ENCODE data around the gene NR1H4. TPM values are rescaled to one million over a fixed set of nuclear protein-coding genes. Genes with fewer than 3 reads are reported as not detected.
"Not testable (repeated sequence)": the region's sequence is repeated elsewhere in the genome, so short reads cannot be mapped to it uniquely, and the experiment has no call there.

The NR1H4 gene
- not detected for polyA plus RNA-seq (2013, experiment 1 of 4)
- not detected for polyA plus RNA-seq (2013, experiment 2 of 4)
- polyA plus RNA-seq (2013, experiment 3 of 4), result not detected
- polyA plus RNA-seq (2013, experiment 4 of 4), result not detected

DNA sequence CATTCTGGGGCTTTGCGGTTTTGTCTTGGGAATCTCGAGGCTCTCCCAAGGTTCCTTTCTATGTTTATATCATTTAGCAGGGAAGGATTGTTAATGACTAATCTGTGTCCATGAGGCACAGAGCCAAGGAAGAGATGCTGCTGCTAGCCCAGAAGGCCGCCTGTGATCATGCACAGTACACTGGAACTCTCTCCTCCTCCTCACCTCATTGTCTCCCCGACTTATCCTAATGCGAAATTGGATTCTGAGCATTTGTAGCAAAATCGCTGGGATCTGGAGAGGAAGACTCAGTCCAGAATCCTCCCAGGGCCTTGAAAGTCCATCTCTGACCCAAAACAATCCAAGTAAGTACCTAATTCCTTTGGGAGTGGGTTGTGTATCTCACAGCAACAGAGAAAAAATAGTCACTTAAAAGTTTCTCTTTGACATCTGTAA, at the start of gene NR1H4:
Gene NR1H4 (plus strand): TSS at position 151 of the 435 bp plus-strand sequence. CDS start 19,458 bp downstream, outside the sequence.
- H3K4me3 ChIP-seq (ENCODE audit: insufficient read depth, low read depth, low read length), result no peak within 1 kb of the TSS
- no peaks in the 10 kb centered on the region for H3K36me3 ChIP-seq (ENCODE audit: control insufficient read depth, insufficient read depth, low read length)
- no peak within 1 kb of the TSS for H3K27ac ChIP-seq (ENCODE audit: insufficient read depth, low read depth, low read length, poor library complexity, severe bottlenecking)
- H3K27me3 ChIP-seq (ENCODE audit: control insufficient read depth, insufficient read depth, low read length, poor library complexity, severe bottlenecking), result no peaks in the 10 kb centered on the region
- peaks cover 4% of the 10 kb centered on the region for H3K4me1 ChIP-seq (ENCODE audit: control insufficient read depth, insufficient read depth, low read length)
- H3K9me3 ChIP-seq (ENCODE audit: control insufficient read depth, low read length), result no peaks in the 10 kb centered on the region
- WGBS, 2 experiments, result 90 to 96% methylated on average over 6 of the region's 6 CpGs

DNA sequence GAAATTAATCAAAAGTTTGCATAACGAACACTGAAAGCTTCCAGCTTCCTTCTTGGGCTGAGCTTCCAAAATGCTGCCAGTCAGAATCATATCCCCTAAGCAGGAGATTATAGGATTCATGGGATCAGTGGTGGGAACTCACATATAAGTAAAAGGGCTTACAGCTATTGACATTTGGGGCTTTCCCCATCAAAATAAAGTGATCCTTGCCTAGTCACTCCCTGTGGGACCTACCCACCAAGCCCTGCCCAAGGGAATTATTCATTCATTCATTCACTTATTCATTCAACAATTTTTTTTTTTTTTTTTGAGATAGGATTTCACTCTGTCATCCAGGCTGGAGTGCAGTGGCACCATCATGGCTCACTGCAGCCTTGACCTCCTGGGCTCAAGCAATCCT, 47.5 kb upstream of the NR1H4 start:
- no peaks in the 10 kb centered on the region for H3K9me3 ChIP-seq (ENCODE audit: control insufficient read depth, low read length)
- 81 to 85% methylated on average over 1 of the region's 1 CpG for WGBS, 2 experiments
- H3K27me3 ChIP-seq (ENCODE audit: control insufficient read depth, insufficient read depth, low read length, poor library complexity, severe bottlenecking), result no peaks in the 10 kb centered on the region
- H3K4me1 ChIP-seq (ENCODE audit: control insufficient read depth, insufficient read depth, low read length), result no peaks in the 10 kb centered on the region
- no peak overlapping the region for H3K27ac ChIP-seq (ENCODE audit: insufficient read depth, low read depth, low read length, poor library complexity, severe bottlenecking)
- H3K4me3 ChIP-seq (ENCODE audit: insufficient read depth, low read depth, low read length), result no peak overlapping the region
- H3K36me3 ChIP-seq (ENCODE audit: control insufficient read depth, insufficient read depth, low read length), result no peaks in the 10 kb centered on the region

DNA sequence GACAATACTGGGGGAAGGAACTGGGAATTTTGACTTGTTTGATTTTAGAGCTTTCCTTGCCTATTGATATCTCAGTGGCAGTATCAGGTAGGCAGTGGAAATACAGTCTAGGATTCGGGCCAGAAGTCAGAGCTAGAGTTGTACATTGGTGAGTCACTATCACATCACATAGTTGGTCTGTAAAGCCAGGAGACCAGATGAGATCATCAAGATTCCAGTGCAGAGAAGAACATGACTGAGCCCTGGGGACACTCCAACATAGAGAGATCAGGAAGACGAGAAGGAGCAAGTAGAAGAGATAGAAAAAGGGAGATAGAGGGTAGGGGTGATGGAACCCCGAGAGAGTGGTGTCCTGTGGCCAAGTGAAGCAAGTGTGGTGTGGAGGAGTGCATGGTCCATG, 46.6 kb upstream of the NR1H4 start:
- Histone ChIP-seq H3K36me3 (ENCODE audit: control insufficient read depth, insufficient read depth, low read length) (no peaks in the 10 kb centered on the region), H3K4me3 (ENCODE audit: insufficient read depth, low read depth, low read length) (no peak overlapping the region), H3K27me3 (ENCODE audit: control insufficient read depth, insufficient read depth, low read length, poor library complexity, severe bottlenecking) (no peaks in the 10 kb centered on the region), H3K27ac (ENCODE audit: insufficient read depth, low read depth, low read length, poor library complexity, severe bottlenecking) (no peak overlapping the region), H3K4me1 (ENCODE audit: control insufficient read depth, insufficient read depth, low read length) (no peaks in the 10 kb centered on the region), H3K9me3 (ENCODE audit: control insufficient read depth, low read length) (no peaks in the 10 kb centered on the region)
- WGBS, 2 experiments, result 88% methylated on average over 3 of the region's 3 CpGs

DNA sequence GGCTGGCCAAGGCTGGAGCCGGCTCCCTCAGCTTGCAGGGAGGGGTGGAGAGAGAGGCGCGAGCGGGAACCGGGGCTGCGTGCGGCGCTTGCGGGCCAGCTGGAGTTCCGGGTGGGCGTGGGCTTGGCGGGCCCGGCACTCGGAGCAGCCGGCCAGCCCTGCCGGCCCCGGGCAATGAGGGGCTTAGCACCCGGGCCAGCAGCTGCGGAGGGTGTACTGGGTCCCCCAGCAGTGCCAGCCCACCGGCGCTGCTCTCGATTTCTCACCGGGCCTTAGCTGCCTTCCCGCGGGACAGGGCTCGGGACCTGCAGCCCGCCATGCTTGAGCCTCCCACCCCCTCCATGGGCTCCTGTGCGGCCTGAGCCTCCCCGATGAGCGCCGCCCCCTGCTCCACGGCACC, 43.4 kb upstream of the NR1H4 start:
- not testable (repeated sequence) for H3K27ac ChIP-seq (ENCODE audit: insufficient read depth, low read depth, low read length, poor library complexity, severe bottlenecking); H3K9me3 ChIP-seq (ENCODE audit: control insufficient read depth, low read length); H3K27me3 ChIP-seq (ENCODE audit: control insufficient read depth, insufficient read depth, low read length, poor library complexity, severe bottlenecking); H3K36me3 ChIP-seq (ENCODE audit: control insufficient read depth, insufficient read depth, low read length); H3K4me3 ChIP-seq (ENCODE audit: insufficient read depth, low read depth, low read length); H3K4me1 ChIP-seq (ENCODE audit: control insufficient read depth, insufficient read depth, low read length)
- WGBS, 2 experiments, result 95 to 97% methylated on average over 30 to 32 of the region's 32 CpGs

DNA sequence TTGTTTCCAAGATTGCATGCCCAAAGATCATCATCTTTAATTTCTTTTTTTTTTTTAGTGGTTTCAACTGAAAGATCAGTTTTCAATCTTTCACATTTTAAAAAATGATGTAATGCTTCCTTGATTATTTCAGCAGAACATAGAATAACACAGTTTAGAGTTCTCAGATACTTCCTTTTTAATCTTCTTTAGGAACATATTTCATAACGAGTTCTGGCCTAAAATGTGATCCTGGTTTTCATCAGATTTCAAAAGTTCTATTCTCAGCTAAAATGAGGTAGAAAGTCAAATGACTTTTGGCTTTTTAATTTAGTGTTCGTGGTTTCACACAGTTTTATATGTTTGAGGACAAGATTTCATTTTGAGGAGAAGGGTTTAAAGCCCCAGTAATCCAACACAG, 40.0 kb upstream of the NR1H4 start:
- H3K27me3 ChIP-seq (ENCODE audit: control insufficient read depth, insufficient read depth, low read length, poor library complexity, severe bottlenecking), result no peaks in the 10 kb centered on the region
- no peak overlapping the region for H3K4me3 ChIP-seq (ENCODE audit: insufficient read depth, low read depth, low read length)
- no peaks in the 10 kb centered on the region for H3K9me3 ChIP-seq (ENCODE audit: control insufficient read depth, low read length)
- 87 to 88% methylated on average over 2 of the region's 2 CpGs for WGBS, 2 experiments
- H3K4me1 ChIP-seq (ENCODE audit: control insufficient read depth, insufficient read depth, low read length), result no peaks in the 10 kb centered on the region
- H3K27ac ChIP-seq (ENCODE audit: insufficient read depth, low read depth, low read length, poor library complexity, severe bottlenecking), result no peak overlapping the region
- H3K36me3 ChIP-seq (ENCODE audit: control insufficient read depth, insufficient read depth, low read length), result no peaks in the 10 kb centered on the region

DNA sequence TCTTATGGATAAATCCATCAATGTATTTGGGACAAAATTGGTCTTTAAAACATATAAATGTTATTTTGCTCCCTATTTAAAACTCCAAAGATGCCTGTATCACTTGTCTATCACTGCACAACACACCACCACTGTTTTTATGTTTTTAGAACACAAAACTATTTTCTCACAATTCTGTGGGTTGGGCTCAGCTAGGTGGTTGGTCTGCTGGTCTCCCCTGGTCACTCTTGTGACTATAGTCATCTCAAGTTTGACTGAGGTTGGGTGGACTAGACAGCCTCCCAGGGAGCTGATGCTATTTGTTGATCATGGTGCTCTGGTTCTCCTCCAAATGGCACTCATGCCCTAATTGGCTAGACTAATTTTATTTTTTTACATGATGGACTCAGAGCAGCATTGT, 39.5 kb upstream of the NR1H4 start:
- Histone ChIP-seq H3K9me3 (ENCODE audit: control insufficient read depth, low read length) (no peaks in the 10 kb centered on the region), H3K27me3 (ENCODE audit: control insufficient read depth, insufficient read depth, low read length, poor library complexity, severe bottlenecking) (no peaks in the 10 kb centered on the region), H3K4me1 (ENCODE audit: control insufficient read depth, insufficient read depth, low read length) (no peaks in the 10 kb centered on the region), H3K36me3 (ENCODE audit: control insufficient read depth, insufficient read depth, low read length) (no peaks in the 10 kb centered on the region), H3K4me3 (ENCODE audit: insufficient read depth, low read depth, low read length) (no peak overlapping the region), H3K27ac (ENCODE audit: insufficient read depth, low read depth, low read length, poor library complexity, severe bottlenecking) (no peak overlapping the region)

DNA sequence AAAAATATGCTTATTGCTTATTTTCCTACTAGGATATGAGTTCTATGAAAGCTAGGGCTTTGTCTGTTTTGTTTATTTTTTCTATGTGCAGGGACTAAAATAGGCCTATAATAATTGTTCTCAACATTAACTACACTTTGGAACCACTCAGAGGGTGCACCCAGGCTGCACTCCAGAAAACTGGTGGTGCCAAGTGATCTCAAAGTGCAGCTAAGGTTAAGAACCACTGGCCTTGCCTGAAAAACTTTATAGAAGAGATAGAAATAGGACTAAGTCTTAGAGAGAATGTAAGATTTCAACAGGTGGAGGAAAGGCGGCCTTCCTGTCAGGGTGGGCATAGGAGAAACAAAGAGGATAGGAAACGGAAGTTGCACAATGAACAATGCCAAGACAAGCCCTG, 37.7 kb upstream of the NR1H4 start:
- H3K36me3 ChIP-seq (ENCODE audit: control insufficient read depth, insufficient read depth, low read length), result no peaks in the 10 kb centered on the region
- H3K4me3 ChIP-seq (ENCODE audit: insufficient read depth, low read depth, low read length), result no peak overlapping the region
- WGBS, 2 experiments, result 93 to 95% methylated on average over 2 of the region's 2 CpGs
- H3K27me3 ChIP-seq (ENCODE audit: control insufficient read depth, insufficient read depth, low read length, poor library complexity, severe bottlenecking), result no peaks in the 10 kb centered on the region
- H3K4me1 ChIP-seq (ENCODE audit: control insufficient read depth, insufficient read depth, low read length), result no peaks in the 10 kb centered on the region
- H3K9me3 ChIP-seq (ENCODE audit: control insufficient read depth, low read length), result no peaks in the 10 kb centered on the region
- no peak overlapping the region for H3K27ac ChIP-seq (ENCODE audit: insufficient read depth, low read depth, low read length, poor library complexity, severe bottlenecking)

DNA sequence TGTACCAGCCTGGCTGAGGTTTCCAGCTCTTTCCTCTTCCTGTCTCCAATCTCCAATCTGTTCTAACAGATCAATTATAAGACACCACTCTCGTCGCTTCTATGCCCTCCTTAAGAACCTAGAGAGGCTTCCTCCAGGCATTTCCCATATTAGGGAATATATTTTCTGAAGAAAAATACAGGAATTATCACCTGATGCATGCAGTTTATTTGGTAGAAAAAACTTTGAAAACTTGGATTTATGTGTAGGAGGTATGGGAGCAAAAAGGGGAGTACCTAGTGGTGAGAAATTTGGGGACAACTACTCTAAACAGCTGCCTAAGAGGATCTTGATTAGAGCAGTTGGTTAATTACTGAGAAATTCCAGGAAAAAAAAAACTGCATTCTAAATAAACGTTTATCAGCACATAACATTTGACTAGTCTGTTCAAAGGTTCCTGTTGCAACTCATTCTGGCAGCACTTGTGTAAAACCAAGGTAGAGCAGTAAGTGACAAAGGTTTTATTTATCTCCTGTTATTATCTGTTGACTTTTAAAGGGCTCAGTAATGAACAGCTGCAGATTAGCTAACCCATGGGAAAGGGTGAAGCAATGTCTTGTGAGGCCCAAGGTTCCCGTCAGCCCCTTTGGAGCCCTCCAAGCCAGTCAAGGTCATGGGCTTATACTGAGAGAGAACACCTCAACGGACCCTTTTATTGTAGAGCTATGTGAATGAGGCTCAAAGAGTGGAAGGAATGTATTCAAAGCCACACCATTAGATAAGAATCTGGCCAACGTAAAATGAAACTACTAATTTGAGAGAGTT, 36.4 kb upstream of the NR1H4 start:
- Histone ChIP-seq H3K27ac (ENCODE audit: insufficient read depth, low read depth, low read length, poor library complexity, severe bottlenecking) (no peak overlapping the region), H3K4me3 (ENCODE audit: insufficient read depth, low read depth, low read length) (no peak overlapping the region)

DNA sequence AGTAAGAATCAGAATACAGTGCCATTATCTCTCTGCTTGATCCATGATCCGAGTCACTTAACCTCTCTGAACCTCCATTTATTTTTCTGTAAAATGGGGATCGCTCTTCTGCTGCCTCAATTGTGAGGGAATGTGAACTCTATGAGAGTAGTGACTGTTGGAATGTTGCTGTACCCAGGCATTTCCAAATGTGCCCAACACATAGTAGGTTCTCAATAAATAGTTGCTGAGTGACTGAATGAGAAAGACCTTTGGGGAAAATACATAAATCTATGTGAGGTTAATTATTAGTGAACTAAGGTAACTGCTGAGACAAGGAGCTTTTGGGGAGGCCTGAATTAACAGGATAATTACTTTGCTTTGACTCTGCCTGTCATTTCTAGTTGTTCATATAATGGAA, 33.9 kb upstream of the NR1H4 start:
- Histone ChIP-seq H3K36me3 (ENCODE audit: control insufficient read depth, insufficient read depth, low read length) (no peaks in the 10 kb centered on the region), H3K4me1 (ENCODE audit: control insufficient read depth, insufficient read depth, low read length) (no peaks in the 10 kb centered on the region), H3K9me3 (ENCODE audit: control insufficient read depth, low read length) (no peaks in the 10 kb centered on the region), H3K27ac (ENCODE audit: insufficient read depth, low read depth, low read length, poor library complexity, severe bottlenecking) (no peak overlapping the region), H3K4me3 (ENCODE audit: insufficient read depth, low read depth, low read length) (no peak overlapping the region), H3K27me3 (ENCODE audit: control insufficient read depth, insufficient read depth, low read length, poor library complexity, severe bottlenecking) (no peaks in the 10 kb centered on the region)
- whole genome bisulfite sequencing, 2 experiments, result 90 to 95% methylated on average over 2 of the region's 2 CpGs

More for the DNA sequence above, 36.4 kb upstream of the NR1H4 start:
- Histone ChIP-seq H3K27me3 (ENCODE audit: control insufficient read depth, insufficient read depth, low read length, poor library complexity, severe bottlenecking) (no peaks in the 10 kb centered on the region), H3K4me1 (ENCODE audit: control insufficient read depth, insufficient read depth, low read length) (no peaks in the 10 kb centered on the region), H3K36me3 (ENCODE audit: control insufficient read depth, insufficient read depth, low read length) (no peaks in the 10 kb centered on the region), H3K9me3 (ENCODE audit: control insufficient read depth, low read length) (no peaks in the 10 kb centered on the region)
- WGBS, 2 experiments, result 89 to 90% methylated on average over 6 of the region's 6 CpGs

DNA sequence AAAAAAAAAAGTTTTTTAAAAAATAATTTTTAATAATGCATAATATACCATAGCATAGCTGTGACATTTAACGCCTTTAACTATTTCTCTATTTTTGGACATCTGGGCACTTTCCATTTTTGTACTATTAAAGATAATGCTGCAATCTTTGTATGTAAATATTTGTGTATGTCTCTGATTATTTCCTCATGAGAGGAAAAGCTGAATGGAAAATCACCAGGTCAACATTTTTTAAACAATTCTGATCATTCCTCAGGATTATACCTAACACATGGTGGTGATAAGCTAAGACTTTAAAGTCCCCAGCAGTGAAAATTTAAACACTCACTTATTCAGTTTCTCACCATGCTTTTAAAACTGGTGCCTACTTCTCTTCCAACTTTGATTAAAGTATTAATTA, 31.3 kb upstream of the NR1H4 start:
- no peaks in the 10 kb centered on the region for H3K9me3 ChIP-seq (ENCODE audit: control insufficient read depth, low read length)
- H3K4me1 ChIP-seq (ENCODE audit: control insufficient read depth, insufficient read depth, low read length), result no peaks in the 10 kb centered on the region
- no peaks in the 10 kb centered on the region for H3K27me3 ChIP-seq (ENCODE audit: control insufficient read depth, insufficient read depth, low read length, poor library complexity, severe bottlenecking)
- no peaks in the 10 kb centered on the region for H3K36me3 ChIP-seq (ENCODE audit: control insufficient read depth, insufficient read depth, low read length)
- no peak overlapping the region for H3K27ac ChIP-seq (ENCODE audit: insufficient read depth, low read depth, low read length, poor library complexity, severe bottlenecking)
- no peak overlapping the region for H3K4me3 ChIP-seq (ENCODE audit: insufficient read depth, low read depth, low read length)
- WGBS, 2 experiments, result 90% methylated on average over 1 of the region's 1 CpG; no CpG with 5 or more reads in 1 of the 2 experiments
